A549 (cell line): ENCODE measurements around the gene ARL14.

Source experiments
- BHLHE40 ChIP-seq: IDR thresholded peaks from 2 replicates; pipeline ENCODE4 v1.6.1; 2012; ENCODE audit warnings: low read depth, low read length, inconsistent platforms
- HDAC2 ChIP-seq: fragments of 200-600 bp; sonication (generic); IDR thresholded peaks from 2 replicates; pipeline ENCODE4 v1.6.1; 2016
- JUNB ChIP-seq: fragments of >200 bp; sonication (Bioruptor Twin); formaldehyde crosslinking; IDR thresholded peaks from 2 replicates; pipeline ENCODE4 v1.6.1; 2016
- MAZ ChIP-seq: fragments of 150-350 bp; IDR thresholded peaks from 2 replicates; pipeline ENCODE4 v1.6.1; 2014; ENCODE audit warnings: antibody characterized with exemption, low read depth, low read length, borderline replicate concordance
- MYC ChIP-seq: IDR thresholded peaks from 2 replicates; pipeline ENCODE4 v1.6.1; 2012; ENCODE audit warnings: mild to moderate bottlenecking, inconsistent platforms, low read length, improper control_type of control experiment, borderline replicate concordance
- POLR2A ChIP-seq: IDR thresholded peaks from 2 replicates; pipeline ENCODE4 v1.6.1; 2012; ENCODE audit warnings: mild to moderate bottlenecking, low read length
- RCOR1 ChIP-seq: fragments of 150-350 bp; IDR thresholded peaks from 2 replicates; pipeline ENCODE4 v1.6.1; 2014; ENCODE audit warnings: antibody characterized with exemption, low read length, low read depth
- ZFP36 ChIP-seq: fragments of 450-650 bp; IDR thresholded peaks from 2 replicates; pipeline ENCODE4 v1.6.1; 2014; ENCODE audit warnings: borderline replicate concordance; ENCODE audit not compliant: partially characterized antibody
- TF ChIP-seq, protein P1 (sequence below): fragments of 200-600 bp; sonication (generic); IDR thresholded peaks from 2 replicates; pipeline ENCODE4 v1.6.1; 2016; ENCODE audit warnings: antibody characterized with exemption, mild to moderate bottlenecking, moderate library complexity
- TF ChIP-seq, protein P2 (sequence below): fragments of >200 bp; sonication (Bioruptor Twin); formaldehyde crosslinking; IDR thresholded peaks from 3 replicates; pipeline ENCODE4 v1.5.1; 2016
- TF ChIP-seq, protein P3 (sequence below): IDR thresholded peaks from 2 replicates; pipeline ENCODE4 v1.6.1; 2012

DNA sequence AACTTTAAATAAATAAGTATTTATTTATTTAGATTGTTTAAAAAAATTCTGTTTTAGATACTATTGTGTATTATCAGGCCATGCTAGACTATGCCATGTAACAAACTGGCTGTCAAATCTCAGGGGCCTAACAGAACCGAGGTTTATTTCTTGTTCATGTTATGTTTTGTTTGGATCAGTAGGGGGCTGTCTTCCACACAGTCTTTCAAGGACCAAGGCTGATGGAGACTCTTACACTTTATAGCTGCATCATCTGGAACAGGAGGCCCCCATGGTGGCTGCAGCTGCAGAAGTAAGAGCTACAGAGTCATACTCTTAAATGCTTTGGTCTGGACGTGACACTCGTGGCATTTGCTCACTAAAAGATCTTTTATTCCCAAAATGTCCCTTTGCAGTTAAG lies 33.0 kb upstream of the ARL14 start:
- TF ChIP-seq, protein P1, sequence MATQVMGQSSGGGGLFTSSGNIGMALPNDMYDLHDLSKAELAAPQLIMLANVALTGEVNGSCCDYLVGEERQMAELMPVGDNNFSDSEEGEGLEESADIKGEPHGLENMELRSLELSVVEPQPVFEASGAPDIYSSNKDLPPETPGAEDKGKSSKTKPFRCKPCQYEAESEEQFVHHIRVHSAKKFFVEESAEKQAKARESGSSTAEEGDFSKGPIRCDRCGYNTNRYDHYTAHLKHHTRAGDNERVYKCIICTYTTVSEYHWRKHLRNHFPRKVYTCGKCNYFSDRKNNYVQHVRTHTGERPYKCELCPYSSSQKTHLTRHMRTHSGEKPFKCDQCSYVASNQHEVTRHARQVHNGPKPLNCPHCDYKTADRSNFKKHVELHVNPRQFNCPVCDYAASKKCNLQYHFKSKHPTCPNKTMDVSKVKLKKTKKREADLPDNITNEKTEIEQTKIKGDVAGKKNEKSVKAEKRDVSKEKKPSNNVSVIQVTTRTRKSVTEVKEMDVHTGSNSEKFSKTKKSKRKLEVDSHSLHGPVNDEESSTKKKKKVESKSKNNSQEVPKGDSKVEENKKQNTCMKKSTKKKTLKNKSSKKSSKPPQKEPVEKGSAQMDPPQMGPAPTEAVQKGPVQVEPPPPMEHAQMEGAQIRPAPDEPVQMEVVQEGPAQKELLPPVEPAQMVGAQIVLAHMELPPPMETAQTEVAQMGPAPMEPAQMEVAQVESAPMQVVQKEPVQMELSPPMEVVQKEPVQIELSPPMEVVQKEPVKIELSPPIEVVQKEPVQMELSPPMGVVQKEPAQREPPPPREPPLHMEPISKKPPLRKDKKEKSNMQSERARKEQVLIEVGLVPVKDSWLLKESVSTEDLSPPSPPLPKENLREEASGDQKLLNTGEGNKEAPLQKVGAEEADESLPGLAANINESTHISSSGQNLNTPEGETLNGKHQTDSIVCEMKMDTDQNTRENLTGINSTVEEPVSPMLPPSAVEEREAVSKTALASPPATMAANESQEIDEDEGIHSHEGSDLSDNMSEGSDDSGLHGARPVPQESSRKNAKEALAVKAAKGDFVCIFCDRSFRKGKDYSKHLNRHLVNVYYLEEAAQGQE, result no peak
- TF ChIP-seq HDAC2, result no peak
- no peak for TF ChIP-seq MYC
- TF ChIP-seq, protein P2, sequence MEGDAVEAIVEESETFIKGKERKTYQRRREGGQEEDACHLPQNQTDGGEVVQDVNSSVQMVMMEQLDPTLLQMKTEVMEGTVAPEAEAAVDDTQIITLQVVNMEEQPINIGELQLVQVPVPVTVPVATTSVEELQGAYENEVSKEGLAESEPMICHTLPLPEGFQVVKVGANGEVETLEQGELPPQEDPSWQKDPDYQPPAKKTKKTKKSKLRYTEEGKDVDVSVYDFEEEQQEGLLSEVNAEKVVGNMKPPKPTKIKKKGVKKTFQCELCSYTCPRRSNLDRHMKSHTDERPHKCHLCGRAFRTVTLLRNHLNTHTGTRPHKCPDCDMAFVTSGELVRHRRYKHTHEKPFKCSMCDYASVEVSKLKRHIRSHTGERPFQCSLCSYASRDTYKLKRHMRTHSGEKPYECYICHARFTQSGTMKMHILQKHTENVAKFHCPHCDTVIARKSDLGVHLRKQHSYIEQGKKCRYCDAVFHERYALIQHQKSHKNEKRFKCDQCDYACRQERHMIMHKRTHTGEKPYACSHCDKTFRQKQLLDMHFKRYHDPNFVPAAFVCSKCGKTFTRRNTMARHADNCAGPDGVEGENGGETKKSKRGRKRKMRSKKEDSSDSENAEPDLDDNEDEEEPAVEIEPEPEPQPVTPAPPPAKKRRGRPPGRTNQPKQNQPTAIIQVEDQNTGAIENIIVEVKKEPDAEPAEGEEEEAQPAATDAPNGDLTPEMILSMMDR, result no peak
- TF ChIP-seq, protein P3, sequence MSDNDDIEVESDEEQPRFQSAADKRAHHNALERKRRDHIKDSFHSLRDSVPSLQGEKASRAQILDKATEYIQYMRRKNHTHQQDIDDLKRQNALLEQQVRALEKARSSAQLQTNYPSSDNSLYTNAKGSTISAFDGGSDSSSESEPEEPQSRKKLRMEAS, result no peak
- no peak for TF ChIP-seq ZFP36
- no peak for TF ChIP-seq JUNB
- no peak for TF ChIP-seq RCOR1
- TF ChIP-seq POLR2A, result no peak
- TF ChIP-seq MAZ, result no peak
- TF ChIP-seq BHLHE40, result no peak
